HEK293T (cell line): ENCODE measurements around the gene CCSER1.

Source experiments
- ARNT ChIP-seq: fragments of 450-650 bp; IDR thresholded peaks from 2 replicates; pipeline ENCODE4 v1.6.1; 2017; ENCODE audit warnings: mild to moderate bottlenecking
- L3MBTL2 ChIP-seq: fragments of 450-650 bp; conservative IDR thresholded peaks from 2 replicates; pipeline ENCODE4 v1.6.1; 2016; ENCODE audit warnings: mild to moderate bottlenecking
- TARDBP ChIP-seq: fragments of 450-650 bp; IDR thresholded peaks from 2 replicates; pipeline ENCODE4 v1.6.1; 2016

GRCh38 chr4:91065117-91065516, 937.9 kb downstream of the CCSER1 start:
- TF ChIP-seq L3MBTL2, result no peak
- TF ChIP-seq TARDBP, result no peak
- TF ChIP-seq ARNT, result no peak
